Left ventricle myocardium inferior (tissue), 1 donor: ENCODE measurements around the gene KLF15. TPM values are rescaled to one million over a fixed set of nuclear protein-coding genes. Genes with fewer than 3 reads are reported as not detected.

Experiments used
- DNase-seq: peaks from one replicate; pipeline ENCODE4 v3.0.0-alpha.2; 2020
- H3K27ac ChIP-seq: fragments of 200-600 bp; replicated peaks from 2 replicates; pipeline ENCODE4 v1.8.0; 2021
- H3K27me3 ChIP-seq: fragments of 200-600 bp; 2 replicates; pipeline ENCODE4 v1.8.0; 2021; ENCODE audit warnings: low read depth
- H3K36me3 ChIP-seq: fragments of 200-600 bp; 2 replicates; pipeline ENCODE4 v1.8.0; 2021
- H3K4me1 ChIP-seq: fragments of 200-600 bp; 2 replicates; pipeline ENCODE4 v1.8.0; 2021
- H3K4me3 ChIP-seq: fragments of 200-600 bp; 2 replicates; pipeline ENCODE4 v1.8.0; 2021; ENCODE audit warnings: mild to moderate bottlenecking, moderate library complexity
- H3K9me3 ChIP-seq: fragments of 200-600 bp; replicated peaks from 2 replicates; pipeline ENCODE4 v1.8.0; 2021
- intact Hi-C: fragments of 100-400 bp; cut with micrococcal nuclease; formaldehyde crosslinking; loops from one replicate; pipeline ENCODE4 v1.11.0; 2022
- total RNA-seq: library from RNA; stranded (reverse); fragmentation: NEBNext Ultra II Directional; extraction: Animal tissue kit (Norgen Biotek cat#: 25700); gene quantifications from one replicate; pipeline ENCODE4 v1.2.1, GENCODE V29; 2021
- TF ChIP-seq, protein P1 (sequence below): fragments of 200-600 bp; IDR thresholded peaks from 2 replicates; pipeline ENCODE4 v1.8.0; 2021; ENCODE audit warnings: antibody characterized with exemption, mild to moderate bottlenecking, borderline replicate concordance
- donor health status: DM: no; HTN: yes; CAD: no; lungs with severe emphysema.

The KLF15 gene
- total RNA-seq, 1 donor from 2014 or later: 44.6 TPM

DNA sequence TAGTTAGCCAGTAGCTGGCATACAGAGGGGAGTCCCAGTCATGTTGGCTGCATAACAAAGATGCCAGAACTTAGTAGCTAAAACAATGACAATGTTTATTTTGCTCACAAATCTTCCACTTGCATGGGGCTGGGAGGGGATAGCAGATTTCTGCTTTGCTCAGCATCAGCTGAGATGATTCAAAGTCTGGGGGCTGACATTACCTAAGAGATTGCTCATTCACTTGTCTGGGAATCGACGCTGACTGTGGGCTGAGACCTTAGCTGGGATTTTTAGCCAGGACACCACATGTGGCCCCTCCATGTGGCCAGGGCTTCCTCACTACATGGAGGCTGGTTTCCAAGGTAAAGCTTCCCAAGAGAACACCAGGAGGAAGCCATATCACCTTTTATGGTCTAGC lies 24.8 kb upstream of the KLF15 start:
- TF ChIP-seq, protein P1, sequence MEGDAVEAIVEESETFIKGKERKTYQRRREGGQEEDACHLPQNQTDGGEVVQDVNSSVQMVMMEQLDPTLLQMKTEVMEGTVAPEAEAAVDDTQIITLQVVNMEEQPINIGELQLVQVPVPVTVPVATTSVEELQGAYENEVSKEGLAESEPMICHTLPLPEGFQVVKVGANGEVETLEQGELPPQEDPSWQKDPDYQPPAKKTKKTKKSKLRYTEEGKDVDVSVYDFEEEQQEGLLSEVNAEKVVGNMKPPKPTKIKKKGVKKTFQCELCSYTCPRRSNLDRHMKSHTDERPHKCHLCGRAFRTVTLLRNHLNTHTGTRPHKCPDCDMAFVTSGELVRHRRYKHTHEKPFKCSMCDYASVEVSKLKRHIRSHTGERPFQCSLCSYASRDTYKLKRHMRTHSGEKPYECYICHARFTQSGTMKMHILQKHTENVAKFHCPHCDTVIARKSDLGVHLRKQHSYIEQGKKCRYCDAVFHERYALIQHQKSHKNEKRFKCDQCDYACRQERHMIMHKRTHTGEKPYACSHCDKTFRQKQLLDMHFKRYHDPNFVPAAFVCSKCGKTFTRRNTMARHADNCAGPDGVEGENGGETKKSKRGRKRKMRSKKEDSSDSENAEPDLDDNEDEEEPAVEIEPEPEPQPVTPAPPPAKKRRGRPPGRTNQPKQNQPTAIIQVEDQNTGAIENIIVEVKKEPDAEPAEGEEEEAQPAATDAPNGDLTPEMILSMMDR: no peak
- Histone ChIP-seq H3K27me3 (peaks cover 9% of the 10 kb centered on the region), H3K36me3 (no peaks in the 10 kb centered on the region), H3K9me3 (no peaks in the 10 kb centered on the region), H3K4me1 (no peaks in the 10 kb centered on the region), H3K4me3 (no peak overlapping the region), H3K27ac (no peak overlapping the region)
- intact Hi-C loops: no loop called here
- DNase-seq: no peak

DNA sequence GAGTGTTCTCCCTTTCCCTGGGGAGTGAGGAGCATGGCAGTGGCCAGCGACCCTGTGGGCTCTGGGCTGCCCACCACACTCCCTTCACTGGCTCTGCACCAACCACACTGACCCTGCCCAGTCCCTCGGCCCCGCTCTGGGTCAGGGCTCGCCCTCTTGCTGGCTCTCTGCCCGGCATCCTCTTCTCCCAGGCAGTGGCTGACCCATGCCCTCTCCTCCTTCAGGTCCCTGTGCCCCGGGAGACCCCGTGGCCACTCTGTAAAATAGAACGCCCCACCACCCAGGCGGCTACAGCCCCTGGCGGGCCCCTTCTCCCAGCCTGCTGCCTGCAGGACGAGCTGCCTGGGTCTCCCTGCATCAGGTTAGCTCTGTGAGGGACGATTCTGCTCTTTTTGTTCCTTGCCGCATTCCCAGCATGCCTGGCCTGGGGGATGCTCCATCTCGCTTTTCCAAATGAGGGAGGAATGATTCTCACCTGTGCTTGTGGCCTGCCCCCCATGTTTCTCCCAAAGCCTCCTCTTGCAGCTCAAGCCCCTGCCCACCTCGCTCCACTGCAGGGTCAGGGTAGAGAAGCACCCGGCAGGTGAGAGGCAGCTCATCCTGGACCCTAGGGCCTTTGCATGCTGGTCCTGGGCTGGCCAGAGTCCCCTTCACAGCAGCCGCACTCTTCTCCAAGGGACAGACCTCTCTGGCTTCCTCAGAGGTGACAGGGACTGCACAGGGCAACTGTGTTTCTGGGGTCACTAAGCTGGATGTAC lies 23.0 kb upstream of the KLF15 start:
- H3K4me3 ChIP-seq: no peak overlapping the region
- H3K36me3 ChIP-seq: no peaks in the 10 kb centered on the region
- peaks cover 9% of the 10 kb centered on the region for H3K27me3 ChIP-seq
- H3K27ac ChIP-seq: no peak overlapping the region
- TF ChIP-seq, protein P1: no peak
- H3K4me1 ChIP-seq: no peaks in the 10 kb centered on the region
- H3K9me3 ChIP-seq: no peaks in the 10 kb centered on the region
- no peak for DNase-seq
- intact Hi-C loops: no loop called here

GRCh38 chr3:126378341-126378751 lies 21.1 kb upstream of the KLF15 start:
- Histone ChIP-seq H3K9me3 (no peaks in the 10 kb centered on the region), H3K27ac (no peak overlapping the region), H3K4me3 (no peak overlapping the region), H3K36me3 (no peaks in the 10 kb centered on the region), H3K27me3 (peaks cover 9% of the 10 kb centered on the region), H3K4me1 (peaks cover 15% of the 10 kb centered on the region)
- no peak for DNase-seq
- TF ChIP-seq, protein P1: no peak
- intact Hi-C loops: no loop called here

GRCh38 chr3:126377211-126377610 lies 20.0 kb upstream of the KLF15 start:
- Histone ChIP-seq H3K4me1 (peaks cover 26% of the 10 kb centered on the region), H3K4me3 (no peak overlapping the region), H3K36me3 (no peaks in the 10 kb centered on the region), H3K27ac (no peak overlapping the region), H3K27me3 (peaks cover 9% of the 10 kb centered on the region), H3K9me3 (no peaks in the 10 kb centered on the region)
- intact Hi-C loops: no loop called here
- TF ChIP-seq, protein P1: no peak
- no peak for DNase-seq

DNA sequence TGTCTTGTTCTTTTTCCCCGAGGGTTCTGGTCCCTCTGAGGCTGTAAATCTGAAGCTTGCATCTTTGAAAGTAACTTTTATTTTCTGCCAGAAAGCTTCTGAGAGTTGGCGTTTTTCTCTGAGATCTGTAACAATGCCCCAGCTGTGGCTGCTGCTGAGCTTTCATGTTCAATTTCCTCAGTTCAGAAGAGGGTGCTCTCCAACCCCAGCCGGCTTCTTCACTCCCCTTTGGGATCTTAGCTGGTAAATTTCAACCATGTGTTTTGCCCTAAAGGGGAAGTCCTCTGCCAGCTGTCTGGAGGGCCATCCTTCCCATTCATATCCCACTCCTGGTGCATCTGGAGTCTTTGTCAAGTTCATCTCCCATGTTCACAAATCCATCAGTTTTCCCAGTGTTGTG lies 19.2 kb upstream of the KLF15 start:
- Histone ChIP-seq H3K4me1 (peaks cover 27% of the 10 kb centered on the region), H3K36me3 (no peaks in the 10 kb centered on the region), H3K27ac (no peak overlapping the region), H3K9me3 (no peaks in the 10 kb centered on the region), H3K27me3 (peaks cover 9% of the 10 kb centered on the region), H3K4me3 (no peak overlapping the region)
- TF ChIP-seq, protein P1: no peak
- intact Hi-C loops: no loop called here
- no peak for DNase-seq
